GM19351 (cell line): ENCODE results near the gene VKORC1.
"Not testable (repeated sequence)": the region's sequence is repeated elsewhere in the genome, so short reads cannot be mapped to it uniquely, and the experiment has no call there.

Source experiments
- ATAC-seq: cut with Tn5 transposase; IDR thresholded peaks from one replicate; pipeline ENCODE4 v1.9.1; 2021; ENCODE audit warnings: mild to moderate bottlenecking, moderate library complexity; ENCODE audit not compliant: unreplicated experiment

Gene VKORC1

GRCh38 chr16:31108035-31108793, 13.6 kb upstream of the VKORC1 start, which contains the start of gene BCKDK:
Gene BCKDK (plus strand): TSS chr16:31108386. CDS start chr16:31109224, 838 bp downstream.
- peak; percentile 85 for ATAC-seq

- ATAC-seq = peak; percentile 65
These were observed 12.9 kb upstream of the VKORC1 start for GRCh38 chr16:31107465-31107867.

- no peak for ATAC-seq
These were observed 12.2 kb upstream of the VKORC1 start for GRCh38 chr16:31106509-31107464.

GRCh38 chr16:31105677-31106213, 11.1 kb upstream of the VKORC1 start:
- no peak for ATAC-seq

GRCh38 chr16:31100876-31101641, 6.5 kb upstream of the VKORC1 start:
- not testable (repeated sequence) for ATAC-seq

GRCh38 chr16:31099860-31100638, 5.5 kb upstream of the VKORC1 start:
- ATAC-seq = no peak

GRCh38 chr16:31094088-31094423, 541 bp downstream of the VKORC1 start:
- ATAC-seq = no peak

GRCh38 chr16:31093132-31093703, 1.4 kb downstream of the VKORC1 start:
- ATAC-seq = no peak

GRCh38 chr16:31092330-31092729, 2.3 kb downstream of the VKORC1 start:
- ATAC-seq = no peak

GRCh38 chr16:31090540-31090939, 4.1 kb downstream of the VKORC1 start:
- no peak for ATAC-seq

GRCh38 chr16:31089199-31089598, 5.4 kb downstream of the VKORC1 start:
- ATAC-seq = no peak

GRCh38 chr16:31088459-31089183, 6.0 kb downstream of the VKORC1 start, which contains the start of gene PRSS53:
Gene PRSS53 (minus strand): TSS chr16:31088943. CDS start chr16:31088809, 134 bp downstream.
- ATAC-seq = no peak

- no peak for ATAC-seq
These were observed 6.6 kb downstream of the VKORC1 start for GRCh38 chr16:31087971-31088370.

GRCh38 chr16:31087481-31087880, 7.1 kb downstream of the VKORC1 start:
- no peak for ATAC-seq

GRCh38 chr16:31086629-31086906, 8.0 kb downstream of the VKORC1 start:
- ATAC-seq = no peak

GRCh38 chr16:31085873-31086628, 8.5 kb downstream of the VKORC1 start:
- no peak for ATAC-seq

GRCh38 chr16:31085411-31085810, 9.2 kb downstream of the VKORC1 start:
- no peak for ATAC-seq

GRCh38 chr16:31084584-31085302, 9.9 kb downstream of the VKORC1 start:
- ATAC-seq = no peak
